A673 (cell line): ENCODE measurements around the gene TTC33. TPM values are rescaled to one million over a fixed set of nuclear protein-coding genes. Genes with fewer than 3 reads are reported as not detected.

Experiments
- BruUV-seq: library from RNA; stranded (reverse); fragments of 400-500 nt; replicated peaks from 2 replicates; lab custom pipeline; 2021; lab: Mats Ljungman, UMichigan
- CTCF ChIA-PET: fragments of 300-600 bp; sonication (Branson Sonifier 250); formaldehyde crosslinking; loops from one replicate; lab custom pipeline; 2022; ENCODE audit warnings: antibody characterized with exemption; lab: Charles Lee
- POLR2A ChIA-PET: fragments of 300-600 bp; sonication (Branson Sonifier 250); formaldehyde crosslinking; loops from one replicate; lab custom pipeline; 2022; ENCODE audit warnings: antibody characterized with exemption; ENCODE audit not compliant: low non-redundant PET; lab: Charles Lee
- DNase-seq: peaks from one replicate; pipeline ENCODE4 v3.0.0-alpha.2; 2015; ENCODE audit warnings: low spot score
- H3K27ac ChIP-seq: fragments of 200-600 bp; sonication (generic); 2 replicates; pipeline ENCODE4 v1.5.1; 2016; ENCODE audit warnings: mixed run types, low read depth, mild to moderate bottlenecking, mixed read lengths, antibody characterized with exemption, low read length; ENCODE audit not compliant: poor library complexity, severe bottlenecking
- H3K27me3 ChIP-seq: fragments of 200-600 bp; sonication (generic); replicated peaks from 2 replicates; pipeline ENCODE4 v1.6.1; 2017; ENCODE audit warnings: mixed run types, low read depth, mild to moderate bottlenecking, mixed read lengths, antibody characterized with exemption, low read length; ENCODE audit not compliant: insufficient read depth, poor library complexity
- H3K36me3 ChIP-seq: fragments of 200-600 bp; sonication (generic); 2 replicates; pipeline ENCODE4 v1.6.1; 2016; ENCODE audit warnings: mixed run types, mild to moderate bottlenecking, mixed read lengths, antibody characterized with exemption, low read length; ENCODE audit not compliant: insufficient read depth, poor library complexity, severe bottlenecking
- H3K4me1 ChIP-seq: fragments of 200-600 bp; sonication (generic); 2 replicates; pipeline ENCODE4 v1.6.1; 2017; ENCODE audit warnings: mixed run types, mild to moderate bottlenecking, mixed read lengths, antibody characterized with exemption, low read length; ENCODE audit not compliant: insufficient read depth, poor library complexity, severe bottlenecking
- H3K4me3 ChIP-seq: fragments of 200-600 bp; sonication (generic); 2 replicates; pipeline ENCODE4 v1.5.1; 2016; ENCODE audit warnings: low read depth, mixed run types, mild to moderate bottlenecking, mixed read lengths, low read length; ENCODE audit not compliant: poor library complexity, severe bottlenecking
- H3K9me3 ChIP-seq: fragments of 200-600 bp; sonication (generic); 2 replicates; pipeline ENCODE4 v1.6.1; 2016; ENCODE audit warnings: mixed run types, low read depth, mild to moderate bottlenecking, mixed read lengths, antibody characterized with exemption, low read length; ENCODE audit not compliant: poor library complexity, severe bottlenecking
- CTCF ChIP-seq: fragments of 300-800, 200-600 bp; sonication (generic); conservative IDR thresholded peaks from 2 replicates; pipeline ENCODE4 v1.5.1; 2017; ENCODE audit warnings: low read depth, mild to moderate bottlenecking, antibody characterized with exemption, low read length, moderate library complexity, mixed read lengths
- EZH2 ChIP-seq: fragments of 200-600 bp; sonication (generic); IDR thresholded peaks from 2 replicates; pipeline ENCODE4 v1.6.1; 2017; ENCODE audit warnings: borderline replicate concordance, low read depth, mild to moderate bottlenecking, mixed read lengths, antibody characterized with exemption, low read length; ENCODE audit not compliant: poor library complexity, severe bottlenecking
- intact Hi-C: fragments of 100-400 bp; cut with micrococcal nuclease; formaldehyde crosslinking; loops from one replicate; pipeline ENCODE4 v1.10.0; 2022; ENCODE audit not compliant: unreplicated experiment
- total RNA-seq: library from RNA; stranded (reverse); gene quantifications from 2 replicates; pipeline ENCODE4 v1.2.3, GENCODE V29; 2021

TTC33 gene
- total RNA-seq, 1 experiment from 2014 or later = 17.0 TPM

GRCh38 chr5:40700116-40700782, 55.5 kb downstream of the TTC33 start:
- Histone ChIP-seq H3K4me3 (no peak overlapping the region), H3K36me3 (no peaks in the 10 kb centered on the region)
- POLR2A ChIA-PET = no interaction called here

GRCh38 chr5:40694433-40694832, 61.3 kb downstream of the TTC33 start:
- no peak overlapping the region for H3K27ac ChIP-seq
- BruUV-seq = no TSS peak
- intact Hi-C loops = loop anchor here (5.0 kb wide), 1 partner anchor 183 kb away; no protein-coding TSS in a partner anchor
- no peak for TF ChIP-seq CTCF
- TF ChIP-seq EZH2 = no peak
- H3K4me3 ChIP-seq = no peak overlapping the region
- POLR2A ChIA-PET = no interaction called here
- no peak for DNase-seq
- H3K9me3 ChIP-seq = no peaks in the 10 kb centered on the region
- no peaks in the 10 kb centered on the region for H3K4me1 ChIP-seq
- no peaks in the 10 kb centered on the region for H3K27me3 ChIP-seq
- no peaks in the 10 kb centered on the region for H3K36me3 ChIP-seq
- CTCF ChIA-PET = no interaction called here

More at GRCh38 chr5:40700116-40700782, 55.5 kb downstream of the TTC33 start:
- no peak for DNase-seq
- no peaks in the 10 kb centered on the region for H3K4me1 ChIP-seq
- CTCF ChIA-PET = no interaction called here
- BruUV-seq = no TSS peak
- no peaks in the 10 kb centered on the region for H3K9me3 ChIP-seq
- intact Hi-C loops = no loop called here
- H3K27me3 ChIP-seq = no peaks in the 10 kb centered on the region
- no peak overlapping the region for H3K27ac ChIP-seq
- TF ChIP-seq EZH2 = no peak
- TF ChIP-seq CTCF = no peak

GRCh38 chr5:40691894-40692293, 63.9 kb downstream of the TTC33 start:
- H3K36me3 ChIP-seq = no peaks in the 10 kb centered on the region
- intact Hi-C loops = loop anchor here (5.0 kb wide), 1 partner anchor 185 kb away; no protein-coding TSS in a partner anchor
- H3K27ac ChIP-seq = no peak overlapping the region
- no TSS peak for BruUV-seq
- no peak for DNase-seq
- H3K27me3 ChIP-seq = no peaks in the 10 kb centered on the region
- H3K4me3 ChIP-seq = no peak overlapping the region
- TF ChIP-seq EZH2 (no peak), CTCF (no peak)
- no peaks in the 10 kb centered on the region for H3K9me3 ChIP-seq
- peaks cover 4% of the 10 kb centered on the region for H3K4me1 ChIP-seq
- ChIA-PET POLR2A (no interaction called here), CTCF (no interaction called here)
